Measurements from ENCODE around the gene GAK. TPM values are rescaled to one million over a fixed set of nuclear protein-coding genes. Genes with fewer than 3 reads are reported as not detected.
A peak's percentile ranks its signal among the peaks of the same experiment; 100 is the strongest.

Gene GAK
- total and polyA plus RNA-seq, 2 of the 13 experiments (the other 11 are each of a cell fraction or from before 2014, with no cell fraction given), result 17.5 to 44.3 TPM

DNA sequence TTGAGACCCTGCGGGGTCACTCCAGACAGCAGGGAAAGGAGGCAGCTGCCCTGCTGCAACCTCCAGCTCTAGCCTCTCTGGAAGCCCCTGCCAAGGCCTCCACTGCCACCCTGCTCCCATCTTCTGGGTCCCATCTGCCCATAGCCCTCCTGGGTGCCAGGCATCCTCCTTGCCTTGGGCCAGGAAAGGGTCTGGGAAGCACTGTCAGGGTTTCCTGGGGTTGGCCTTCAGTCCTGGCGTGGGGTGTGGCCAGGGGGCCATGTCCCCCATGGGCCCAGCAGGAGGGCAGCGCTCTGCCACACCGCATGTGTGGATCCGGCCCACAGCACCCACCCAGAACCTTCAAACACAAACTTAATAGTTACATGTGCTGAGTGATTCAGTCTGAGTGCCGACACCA lies 102.8 kb downstream of the GAK start (continued):
- TF ChIP-seq, protein P1, sequence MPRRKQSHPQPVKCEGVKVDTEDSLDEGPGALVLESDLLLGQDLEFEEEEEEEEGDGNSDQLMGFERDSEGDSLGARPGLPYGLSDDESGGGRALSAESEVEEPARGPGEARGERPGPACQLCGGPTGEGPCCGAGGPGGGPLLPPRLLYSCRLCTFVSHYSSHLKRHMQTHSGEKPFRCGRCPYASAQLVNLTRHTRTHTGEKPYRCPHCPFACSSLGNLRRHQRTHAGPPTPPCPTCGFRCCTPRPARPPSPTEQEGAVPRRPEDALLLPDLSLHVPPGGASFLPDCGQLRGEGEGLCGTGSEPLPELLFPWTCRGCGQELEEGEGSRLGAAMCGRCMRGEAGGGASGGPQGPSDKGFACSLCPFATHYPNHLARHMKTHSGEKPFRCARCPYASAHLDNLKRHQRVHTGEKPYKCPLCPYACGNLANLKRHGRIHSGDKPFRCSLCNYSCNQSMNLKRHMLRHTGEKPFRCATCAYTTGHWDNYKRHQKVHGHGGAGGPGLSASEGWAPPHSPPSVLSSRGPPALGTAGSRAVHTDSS (CRISPR knock-in tag; conservative IDR thresholded peaks at IDR 0.05), result no peak
- TF ChIP-seq MXI1 (IDR thresholded peaks at IDR 0.05; ENCODE audit: borderline replicate concordance, low read depth, low read length), result no peak
- TF ChIP-seq ZNF768 (CRISPR knock-in tag; IDR thresholded peaks at IDR 0.05), result no peak
- TF ChIP-seq LRRFIP1 (CRISPR knock-in tag; conservative IDR thresholded peaks at IDR 0.05), result no peak
- TF ChIP-seq SPEN (CRISPR knock-in tag; IDR thresholded peaks at IDR 0.05; ENCODE audit: low read depth), result no peak

GRCh38 chr4:828641-829271 lies 103.4 kb downstream of the GAK start:
- peak; percentile 36 for FAIRE-seq
- H2AFZ ChIP-seq (ENCODE audit: low read length), result no peak overlapping the region
- BruUV-seq (replicated peaks), result no TSS peak
- ATAC-seq, result peak; percentile 83
- H3K79me2 ChIP-seq (ENCODE audit: insufficient read depth, low read length), result no peaks in the 10 kb centered on the region
- intact Hi-C loops (cut with micrococcal nuclease; ENCODE audit: unreplicated experiment), result no loop called here
- peaks cover 27 to 83% of the 10 kb centered on the region in 2 experiments for H3K27me3 ChIP-seq (ENCODE audit: control insufficient read depth in 1 of 2, insufficient read depth in 2 of 2, low read length in 2 of 2)
- no peaks in the 10 kb centered on the region for H3K9me3 ChIP-seq (ENCODE audit: low read length)
- H3K27ac ChIP-seq (ENCODE audit: extremely low read length, insufficient read depth, low read length), result no peak overlapping the region
- ChIA-PET POLR2A (interaction anchor here (1.0 to 2.1 kb wide), 3 partner anchors 13 to 47 kb away, joined by 3 to 9 read pairs (median 4); no protein-coding TSS in a partner anchor), CTCF (ENCODE audit: low intra/inter-chr PET ratio, low total read pairs) (no interaction called here)
- no peak overlapping the region for H3K4me2 ChIP-seq (ENCODE audit: low read depth, low read length)
- WGBS (ENCODE audit: low lambda C conversion rate), result 16% methylated on average over 10 of the region's 16 CpGs
- peak; percentile 49 for DNase-seq (ENCODE audit: low spot score)
- no peak overlapping the region for H3K9ac ChIP-seq (ENCODE audit: insufficient read depth, low read depth, low read length)
- H3K4me1 ChIP-seq (ENCODE audit: insufficient read depth, low read length), result peaks cover 11% of the 10 kb centered on the region; the same call in 1 of the 2 replicates
- peaks cover 7% of the 10 kb centered on the region; the same call in 1 of the 2 replicates for H4K20me1 ChIP-seq (ENCODE audit: insufficient read depth, low read length)
- H3K4me3 ChIP-seq (replicated peaks in 1 of 3; ENCODE audit: insufficient read depth in 1 of 3, low read depth in 2 of 3, low read length in 3 of 3), result no peak overlapping the region; a peak in 1 of 6 replicates
- in situ Hi-C loops (cut with HindIII; ENCODE audit: extremely low pct_ligation_motif_present, low pct_unique_long_range_greater_than_20kb), result no loop called here
- H3K36me3 ChIP-seq (replicated peaks in 1 of 2; ENCODE audit: control insufficient read depth in 1 of 2, insufficient read depth in 2 of 2, low read length in 2 of 2), result no peaks in the 10 kb centered on the region
- TF ChIP-seq HNRNPL (IDR thresholded peaks at IDR 0.05; ENCODE audit: low read depth, low read length) (0 out of 2 replicates have a peak, but pooled peaks have one; percentile 30), ZNF724P (CRISPR knock-in tag; IDR thresholded peaks at IDR 0.05; ENCODE audit: borderline replicate concordance) (no peak), GABPB1 (CRISPR knock-in tag; IDR thresholded peaks at IDR 0.05) (peak; percentile 41; the same call in 1 of the 2 replicates), YY1 (IDR thresholded peaks at IDR 0.05; ENCODE audit: insufficient read depth, insufficient replicate concordance, low read depth, low read length) (no peak), ZNF891 (CRISPR knock-in tag; IDR thresholded peaks at IDR 0.05) (0 out of 2 replicates have a peak, but pooled peaks have one; percentile 38), RAD21 (CRISPR knock-in tag; IDR thresholded peaks at IDR 0.05) (peak; percentile 24; the same call in 1 of the 2 replicates), ZNF33A (CRISPR knock-in tag; IDR thresholded peaks at IDR 0.05; ENCODE audit: borderline replicate concordance) (no peak), ZNF713 (CRISPR knock-in tag; IDR thresholded peaks at IDR 0.05) (no peak), SNAPC2 (CRISPR knock-in tag; IDR thresholded peaks at IDR 0.05) (no peak), IKZF4 (CRISPR knock-in tag; IDR thresholded peaks at IDR 0.05; ENCODE audit: borderline replicate concordance, low read depth, not compliant biosample characterization) (no peak), ZFP41 (CRISPR knock-in tag; IDR thresholded peaks at IDR 0.05; ENCODE audit: borderline replicate concordance) (no peak), ZNF615 (CRISPR knock-in tag; IDR thresholded peaks at IDR 0.05; ENCODE audit: borderline replicate concordance) (no peak), ZNF772 (CRISPR knock-in tag; IDR thresholded peaks at IDR 0.05) (no peak)
